GM20000 (cell line): ENCODE results near the gene COLEC12.
"Not testable (repeated sequence)": the region's sequence is repeated elsewhere in the genome, so short reads cannot be mapped to it uniquely, and the experiment has no call there.

ENCODE experiments used
- DNase-seq: peaks from one replicate; pipeline ENCODE4 v3.0.0; 2012; ENCODE audit warnings: low spot score
- CTCF ChIP-seq: IDR thresholded peaks from 2 replicates; pipeline ENCODE4 v1.5.1; 2012; ENCODE audit warnings: mild to moderate bottlenecking, control low read depth; ENCODE audit errors: extremely low read depth, missing control alignments

Gene COLEC12

GRCh38 chr18:407626-408224 lies 92.8 kb downstream of the COLEC12 start:
- TF ChIP-seq CTCF: no peak
- no peak for DNase-seq

- TF ChIP-seq CTCF: no peak
Observed at GRCh38 chr18:407191-407590, 93.3 kb downstream of the COLEC12 start.

GRCh38 chr18:406677-407076 lies 93.8 kb downstream of the COLEC12 start:
- DNase-seq: no peak
- TF ChIP-seq CTCF: no peak

More at GRCh38 chr18:407191-407590, 93.3 kb downstream of the COLEC12 start:
- DNase-seq: no peak

GRCh38 chr18:405006-405405 lies 95.5 kb downstream of the COLEC12 start:
- DNase-seq: not testable (repeated sequence)

- no peak for DNase-seq
- TF ChIP-seq CTCF: no peak
Observed at GRCh38 chr18:404061-404636, 96.4 kb downstream of the COLEC12 start.

GRCh38 chr18:402129-402528 lies 98.4 kb downstream of the COLEC12 start:
- no peak for TF ChIP-seq CTCF
- DNase-seq: no peak

DNA sequence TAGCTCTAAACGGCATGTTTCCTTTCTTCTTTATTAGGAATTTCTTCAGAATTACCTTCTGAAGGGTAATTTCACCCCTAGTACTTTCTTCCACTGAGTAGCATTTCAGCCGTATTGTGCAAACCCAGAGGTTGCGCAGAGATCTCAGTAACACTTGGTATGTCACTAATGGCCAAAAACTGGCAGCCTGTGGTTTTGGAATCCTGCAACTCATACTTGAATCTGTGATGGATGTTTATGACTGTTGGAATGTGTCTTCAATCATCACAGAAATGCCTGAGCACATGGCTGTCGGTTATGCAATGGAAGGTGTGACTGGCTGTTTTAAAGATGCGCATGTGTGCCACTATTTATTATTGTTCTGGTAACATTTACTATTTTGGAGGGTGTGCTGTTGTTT lies 100.0 kb downstream of the COLEC12 start:
- no peak for DNase-seq
- TF ChIP-seq CTCF: no peak

DNA sequence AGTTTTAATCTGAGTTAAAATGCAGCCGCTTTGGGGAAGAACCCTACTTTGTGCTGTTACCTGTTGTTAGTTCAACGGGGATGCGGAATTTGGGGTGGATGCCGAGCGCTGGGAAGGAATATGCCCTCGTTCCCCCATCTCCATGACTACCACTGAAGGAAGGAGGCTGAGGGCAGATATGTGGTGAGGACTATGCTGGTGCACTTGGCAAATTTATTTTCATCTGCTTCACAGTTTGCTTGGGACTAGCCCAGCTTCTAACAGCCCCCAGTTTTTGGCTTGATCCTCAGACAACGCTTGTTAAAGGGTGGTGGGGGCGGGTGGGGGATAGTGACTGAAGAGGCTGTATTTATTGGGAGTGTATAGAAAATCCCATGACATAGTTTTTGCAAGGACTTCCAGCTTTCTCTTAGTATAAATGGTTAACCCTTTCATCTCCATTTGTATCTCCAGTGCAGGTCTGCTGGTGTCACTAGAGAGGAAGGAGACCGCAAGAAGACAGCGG lies 100.8 kb downstream of the COLEC12 start:
- no peak for DNase-seq
- TF ChIP-seq CTCF: no peak
